Lung (tissue), 10 donors: ENCODE data around the gene AQP12A. TPM values are rescaled to one million over a fixed set of nuclear protein-coding genes. Genes with fewer than 3 reads are reported as not detected.
"Not testable (repeated sequence)": the region's sequence is repeated elsewhere in the genome, so short reads cannot be mapped to it uniquely, and the experiment has no call there.

ENCODE experiments used
- ATAC-seq: fragments of 200-7000 bp; cut with Tn5 transposase; one replicate; pipeline ENCODE4 v1.9.1; 2020; ENCODE audit warnings: moderate number of reproducible peaks; ENCODE audit not compliant: insufficient read depth, low FRiP score
- DNase-seq, 3 donors: peaks; one replicate each; pipeline ENCODE4 v3.0.0-alpha.2; 2013 to 2017
- H3K27ac ChIP-seq, 2 donors: one replicate each; pipeline ENCODE4 v1.5.1; 2013; ENCODE audit warnings: mild to moderate bottlenecking in 2 of 2, moderate library complexity in 2 of 2, control low read depth in 1 of 2, inconsistent platforms in 1 of 2, low read depth in 1 of 2, low read length in 1 of 2
- H3K27me3 ChIP-seq, 3 donors: one replicate each; pipeline ENCODE4 v1.5.1; 2013; ENCODE audit warnings: low read length in 2 of 3; ENCODE audit not compliant: control insufficient read depth in 3 of 3, insufficient read depth in 3 of 3
- H3K36me3 ChIP-seq, 4 donors: one replicate each; pipeline ENCODE4 v1.5.1; 2013; ENCODE audit warnings: low read length in 4 of 4, mild to moderate bottlenecking in 1 of 4, moderate library complexity in 1 of 4; ENCODE audit not compliant: control insufficient read depth in 4 of 4, insufficient read depth in 4 of 4
- H3K4me1 ChIP-seq, 5 donors: one replicate each; pipeline ENCODE4 v1.5.1; 2013; ENCODE audit warnings: low read length in 5 of 5, mild to moderate bottlenecking in 2 of 5, moderate library complexity in 1 of 5; ENCODE audit not compliant: control insufficient read depth in 5 of 5, insufficient read depth in 5 of 5
- H3K4me3 ChIP-seq: one replicate; pipeline ENCODE4 v1.5.1; 2013; ENCODE audit warnings: mild to moderate bottlenecking, control low read depth, moderate library complexity
- H3K9ac ChIP-seq, 2 donors: one replicate each; pipeline ENCODE4 v1.5.1; 2013; ENCODE audit warnings: low read length in 2 of 2, control low read depth in 1 of 2; ENCODE audit not compliant: insufficient read depth in 1 of 2
- H3K9me3 ChIP-seq, 4 donors: one replicate each; pipeline ENCODE4 v1.5.1; 2013; ENCODE audit warnings: low read length in 3 of 4, mild to moderate bottlenecking in 1 of 4, moderate library complexity in 1 of 4; ENCODE audit not compliant: control insufficient read depth in 4 of 4, insufficient read depth in 3 of 4
- WGBS, 2 donors: extraction: QIAGEN DNeasy Blood & Tissue Kit; methylation state at CpG; one replicate each; pipeline ENCODE4 v1.1.7; 2013; 5-methylcytosine and 5-hydroxymethylcytosine counted together
- polyA plus RNA-seq, 2 donors: library from polyadenylated mRNA; stranded (reverse); fragments of 200-250 nt; gene quantifications; one replicate each; pipeline ENCODE4 v1.2.1, GENCODE V29; 2013
- total RNA-seq, 2 donors: library from RNA; depleted of rRNA in 1 of 2; stranded (reverse); fragments of >200 nt in 1 of 2; gene quantifications; one replicate each; pipeline ENCODE4 v1.2.1, GENCODE V29; 2014 to 2021
- donor health status: Bipolar disorder and iron deficiency.
- donor health status: healthy.
- donor health status: DM: yes; HTN: yes; CAD: no.

Gene AQP12A
- total and polyA plus RNA-seq, 4 donors = not detected

DNA sequence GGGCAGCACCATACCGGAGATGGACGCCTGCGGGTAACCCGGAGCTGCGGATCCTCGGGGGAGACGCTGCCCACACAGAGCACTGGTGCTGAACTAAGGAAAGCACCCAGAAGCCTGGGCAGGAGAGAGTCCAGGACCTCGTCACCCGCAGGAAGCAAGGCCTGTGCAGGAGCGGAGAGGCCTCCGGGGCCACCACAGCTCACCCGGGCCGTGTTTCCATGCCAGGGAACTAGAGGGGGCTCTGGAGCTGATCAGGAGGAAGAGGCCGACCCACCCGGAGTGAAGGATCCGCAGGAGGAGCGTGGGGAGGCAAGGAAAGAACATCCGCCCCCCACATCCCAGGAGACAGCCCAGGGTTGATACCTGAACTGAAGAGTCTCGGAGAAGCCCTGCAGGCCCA, 12.8 kb upstream of the AQP12A start:
- H3K4me1 ChIP-seq, H3K9ac ChIP-seq, H3K27me3 ChIP-seq, H3K36me3 ChIP-seq, ATAC-seq, H3K9me3 ChIP-seq, H3K27ac ChIP-seq, H3K4me3 ChIP-seq, DNase-seq: not testable (repeated sequence)
- no CpG with 5 or more reads among the region's 19 CpGs for WGBS, 2 donors

DNA sequence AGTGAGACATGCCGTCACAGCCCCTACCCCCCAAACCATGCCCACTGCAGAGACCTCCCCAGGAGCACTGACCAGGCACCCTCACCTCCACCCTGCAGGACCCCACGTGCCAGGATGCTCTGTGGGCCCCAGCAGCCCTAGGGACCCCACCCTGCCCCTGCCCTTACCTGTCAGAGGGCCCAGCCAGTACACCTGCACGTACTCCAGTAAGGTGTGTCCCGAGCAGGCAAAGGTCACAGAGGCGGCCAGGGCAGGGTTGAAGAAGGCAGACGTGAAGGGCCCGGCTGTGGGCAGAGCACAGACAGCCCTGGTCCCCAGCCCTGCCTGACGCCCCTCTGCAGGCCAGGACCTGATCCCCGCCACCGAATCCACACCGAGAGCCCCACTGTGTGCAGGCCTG, 11.5 kb upstream of the AQP12A start:
- not testable (repeated sequence) for H3K36me3 ChIP-seq, H3K27ac ChIP-seq, H3K27me3 ChIP-seq, H3K9ac ChIP-seq, H3K4me1 ChIP-seq, H3K4me3 ChIP-seq, ATAC-seq, DNase-seq, H3K9me3 ChIP-seq
- WGBS, 2 donors = 46 to 78% methylated on average over 2 of the region's 11 CpGs

DNA sequence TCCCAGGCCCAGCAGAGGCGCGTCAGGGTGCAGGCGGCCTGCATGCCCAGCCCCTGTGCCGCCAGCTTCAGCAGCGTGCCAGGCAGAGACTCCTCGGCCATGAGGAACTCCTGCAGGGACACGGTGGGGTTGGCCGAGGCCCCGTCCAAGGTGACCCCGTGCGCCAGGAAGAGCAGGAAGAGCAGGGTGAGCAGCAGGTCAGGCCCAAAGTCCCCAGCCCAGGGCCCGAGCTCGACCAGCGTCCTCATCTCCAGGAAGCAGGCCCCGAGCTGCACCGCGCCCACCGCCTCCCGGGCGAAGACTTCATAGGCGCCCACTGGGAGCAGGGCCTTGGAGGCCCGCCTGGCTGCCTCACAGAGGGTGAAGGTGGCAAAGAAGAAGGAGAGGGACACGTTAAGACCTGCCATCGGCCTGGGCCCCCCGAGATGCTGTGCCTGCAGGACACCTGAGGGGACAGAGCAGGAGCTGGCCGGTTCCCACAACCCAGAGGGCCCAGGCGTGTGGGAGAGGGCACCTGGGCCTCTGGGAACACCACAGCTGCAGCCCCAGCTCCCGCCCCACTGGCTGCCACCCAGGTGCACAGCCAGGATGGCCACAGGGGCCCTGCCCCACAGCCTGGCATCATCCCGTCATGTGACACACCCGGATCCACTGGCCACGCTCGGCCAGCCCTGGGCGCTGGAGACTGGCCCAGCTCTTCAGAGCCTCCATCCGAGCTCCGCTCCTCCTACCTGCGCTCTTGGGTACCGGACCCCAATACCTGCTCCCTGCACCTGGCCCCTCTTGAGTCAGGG, 9.0 kb upstream of the AQP12A start, which contains the start of gene AQP12B:
Gene AQP12B (minus strand): TSS at position 455 of the 794 bp plus-strand sequence. CDS start 48 bp downstream, at position 407.
- not testable (repeated sequence) for H3K4me3 ChIP-seq, H3K27ac ChIP-seq, H3K27me3 ChIP-seq, DNase-seq, ATAC-seq, H3K4me1 ChIP-seq, H3K36me3 ChIP-seq, H3K9me3 ChIP-seq, H3K9ac ChIP-seq
- WGBS, 2 donors = 79 to 88% methylated on average over 32 to 34 of the region's 37 CpGs

DNA sequence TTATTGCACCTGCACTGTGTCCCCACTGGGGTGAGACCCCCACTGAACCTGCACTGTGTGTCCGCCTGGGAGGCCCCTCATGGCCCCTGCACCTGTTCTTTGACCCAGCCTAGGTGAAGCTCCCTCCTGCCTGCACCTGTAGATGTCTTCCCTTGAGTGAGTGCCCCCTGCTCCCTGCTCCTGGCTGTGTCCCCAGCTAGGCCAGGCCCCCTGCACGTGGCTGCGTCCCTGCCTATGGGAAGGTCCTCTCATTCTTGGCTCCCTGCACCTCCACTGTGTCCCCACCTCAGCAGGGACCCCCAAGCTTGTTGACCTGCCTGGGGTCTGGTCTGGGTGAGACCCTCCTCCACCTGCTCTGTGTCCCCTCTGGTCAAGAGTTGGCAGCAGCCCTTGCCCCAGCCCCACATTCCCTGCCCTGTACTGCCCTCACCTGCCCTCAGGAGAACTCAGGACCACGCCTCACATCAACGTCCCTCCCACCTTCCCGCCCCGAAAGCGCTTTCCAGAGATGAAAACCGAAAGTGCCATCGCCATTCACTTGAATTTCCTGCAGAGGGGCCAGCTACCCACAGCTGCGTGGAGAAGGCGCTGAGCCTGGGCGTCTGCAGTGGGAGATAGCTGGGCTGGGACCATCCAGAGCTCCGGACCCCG, 8.2 kb upstream of the AQP12A start:
- H3K36me3 ChIP-seq, H3K27me3 ChIP-seq, DNase-seq, H3K9me3 ChIP-seq, H3K4me1 ChIP-seq, H3K27ac ChIP-seq, H3K9ac ChIP-seq, ATAC-seq, H3K4me3 ChIP-seq: not testable (repeated sequence)
- 60 to 75% methylated on average over 2 to 3 of the region's 15 CpGs for WGBS, 2 donors

DNA sequence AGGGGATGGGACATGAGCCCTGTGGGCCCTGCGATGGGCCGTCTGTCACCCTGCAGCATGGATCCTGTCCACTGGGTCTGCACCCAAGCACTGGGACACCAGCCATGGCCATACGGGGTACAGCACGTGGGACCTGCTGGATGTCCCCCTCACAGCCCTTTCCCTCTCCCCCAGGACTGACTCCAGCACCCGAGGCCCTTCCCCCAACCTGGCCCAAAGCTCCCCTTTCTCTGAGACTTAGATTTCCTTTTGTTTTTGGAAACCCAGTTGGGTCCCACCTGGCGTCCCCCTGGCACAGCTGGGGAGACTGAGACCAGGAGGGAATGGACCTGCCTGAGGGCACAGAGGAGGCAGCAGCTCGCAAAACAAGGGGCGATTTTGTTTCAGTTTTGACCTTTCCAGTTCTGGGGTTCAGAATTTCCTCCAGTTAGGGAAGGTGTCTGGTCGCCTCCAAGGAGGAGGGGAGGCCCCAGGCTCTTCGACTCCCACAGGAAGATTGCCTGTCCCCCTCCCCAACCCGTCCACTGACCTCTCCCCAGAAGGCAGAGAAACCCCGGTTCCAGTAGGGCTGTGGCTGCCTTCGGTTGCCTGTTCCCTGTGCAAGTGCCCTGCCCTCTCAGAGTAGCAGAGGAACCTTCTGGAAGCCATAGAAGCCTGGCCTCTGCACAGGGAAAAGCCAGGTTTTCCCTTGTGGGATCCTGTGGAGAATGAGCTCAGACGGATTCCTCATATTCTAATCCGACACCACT, 7.5 kb upstream of the AQP12A start:
- not testable (repeated sequence) for ATAC-seq, H3K4me3 ChIP-seq, H3K27ac ChIP-seq, H3K9ac ChIP-seq, H3K4me1 ChIP-seq, H3K27me3 ChIP-seq, H3K9me3 ChIP-seq, H3K36me3 ChIP-seq
- 68 to 70% methylated on average over 14 to 15 of the region's 15 CpGs for WGBS, 2 donors
- DNase-seq = peak in 1 of 3 donors; percentile 8
